Measurements from ENCODE around the gene TNFAIP8L3. TPM values are rescaled to one million over a fixed set of nuclear protein-coding genes. Genes with fewer than 3 reads are reported as not detected.

Gene TNFAIP8L3
- total and polyA plus RNA-seq, 7 donors: 0.52 to 47.3 (median 0.78) TPM

DNA sequence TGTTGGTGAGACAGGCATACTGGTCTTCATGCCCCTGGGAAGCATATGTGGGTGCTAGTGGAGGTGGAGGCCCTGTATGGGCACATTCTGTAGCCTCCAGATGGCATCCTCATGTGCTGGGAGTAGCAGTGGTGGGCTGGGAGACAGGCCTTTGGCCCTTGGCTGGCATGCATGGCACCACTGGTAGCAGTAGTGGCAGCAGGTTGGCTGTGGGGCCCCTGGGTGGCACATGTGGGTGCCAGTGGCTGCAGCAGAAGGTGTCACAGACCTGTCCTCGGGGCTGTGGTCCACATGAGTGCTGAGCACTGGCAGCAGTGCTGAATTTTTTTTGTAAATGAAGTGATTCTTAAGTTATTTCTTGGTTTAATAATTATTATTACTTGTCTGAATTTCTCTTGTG lies 71.2 kb downstream of the TNFAIP8L3 start:
- H3K9me3 ChIP-seq: peaks cover 5% of the 10 kb centered on the region
- H3K4me1 ChIP-seq: peaks cover 11% of the 10 kb centered on the region
- H3K4me3 ChIP-seq: no peak overlapping the region
- ATAC-seq (no peak), DNase-seq (no peak)
- intact Hi-C loops (cut with DNase I): no loop called here
- TF ChIP-seq, protein P1, sequence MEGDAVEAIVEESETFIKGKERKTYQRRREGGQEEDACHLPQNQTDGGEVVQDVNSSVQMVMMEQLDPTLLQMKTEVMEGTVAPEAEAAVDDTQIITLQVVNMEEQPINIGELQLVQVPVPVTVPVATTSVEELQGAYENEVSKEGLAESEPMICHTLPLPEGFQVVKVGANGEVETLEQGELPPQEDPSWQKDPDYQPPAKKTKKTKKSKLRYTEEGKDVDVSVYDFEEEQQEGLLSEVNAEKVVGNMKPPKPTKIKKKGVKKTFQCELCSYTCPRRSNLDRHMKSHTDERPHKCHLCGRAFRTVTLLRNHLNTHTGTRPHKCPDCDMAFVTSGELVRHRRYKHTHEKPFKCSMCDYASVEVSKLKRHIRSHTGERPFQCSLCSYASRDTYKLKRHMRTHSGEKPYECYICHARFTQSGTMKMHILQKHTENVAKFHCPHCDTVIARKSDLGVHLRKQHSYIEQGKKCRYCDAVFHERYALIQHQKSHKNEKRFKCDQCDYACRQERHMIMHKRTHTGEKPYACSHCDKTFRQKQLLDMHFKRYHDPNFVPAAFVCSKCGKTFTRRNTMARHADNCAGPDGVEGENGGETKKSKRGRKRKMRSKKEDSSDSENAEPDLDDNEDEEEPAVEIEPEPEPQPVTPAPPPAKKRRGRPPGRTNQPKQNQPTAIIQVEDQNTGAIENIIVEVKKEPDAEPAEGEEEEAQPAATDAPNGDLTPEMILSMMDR (IDR thresholded peaks at IDR 0.05): no peak
- H3K36me3 ChIP-seq (ENCODE audit: insufficient read depth in 1 of 2, low read depth in 1 of 2): no peaks in the 10 kb centered on the region
- 98 to 100% (median 100%) methylated on average over 1 of the region's 1 CpG for WGBS, 3 donors
- H3K27me3 ChIP-seq (ENCODE audit: insufficient read depth in 3 of 3, low read length in 2 of 3): no peaks in the 10 kb centered on the region
- H3K27ac ChIP-seq: no peak overlapping the region

GRCh38 chr15:51022206-51022605 lies 72.5 kb downstream of the TNFAIP8L3 start:
- peaks cover 11% of the 10 kb centered on the region for H3K4me1 ChIP-seq
- H3K27ac ChIP-seq: no peak overlapping the region
- H3K27me3 ChIP-seq (ENCODE audit: insufficient read depth in 3 of 3, low read length in 2 of 3): no peaks in the 10 kb centered on the region
- no peaks in the 10 kb centered on the region for H3K36me3 ChIP-seq (ENCODE audit: insufficient read depth in 1 of 2, low read depth in 1 of 2)
- TF ChIP-seq, protein P1 (IDR thresholded peaks at IDR 0.05): no peak
- peaks cover 5% of the 10 kb centered on the region for H3K9me3 ChIP-seq
- ATAC-seq (no peak), DNase-seq (no peak)
- intact Hi-C loops (cut with DNase I): no loop called here
- no peak overlapping the region for H3K4me3 ChIP-seq

DNA sequence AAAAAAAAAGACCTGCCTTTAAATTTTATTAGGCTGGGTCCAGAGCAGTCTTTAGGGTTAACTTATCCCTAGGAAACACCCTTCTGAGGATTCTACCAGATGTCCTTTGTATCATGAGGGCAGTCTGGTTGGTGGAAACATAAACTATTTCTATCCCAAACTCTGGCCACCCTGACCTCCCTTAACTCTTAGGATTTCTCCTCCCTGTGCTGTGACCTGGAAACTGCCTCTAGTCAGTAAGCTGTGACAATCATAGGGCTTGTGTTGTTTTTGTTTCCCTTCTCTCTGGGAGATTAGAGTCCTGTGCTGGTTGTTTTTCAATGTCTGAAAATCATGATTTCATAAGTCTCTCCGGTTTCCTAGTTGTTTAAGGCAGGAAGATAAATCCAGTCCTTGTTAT lies 78.1 kb downstream of the TNFAIP8L3 start:
- WGBS, 3 donors: 62 to 75% (median 71%) methylated on average over 1 of the region's 1 CpG
- H3K9me3 ChIP-seq: peaks cover 5% of the 10 kb centered on the region
- H3K36me3 ChIP-seq (ENCODE audit: insufficient read depth in 1 of 2, low read depth in 1 of 2): no peaks in the 10 kb centered on the region
- H3K27ac ChIP-seq: no peak overlapping the region
- TF ChIP-seq, protein P1 (IDR thresholded peaks at IDR 0.05): no peak
- DNase-seq: no peak
- H3K4me3 ChIP-seq: no peak overlapping the region
- H3K4me1 ChIP-seq: no peaks in the 10 kb centered on the region
- H3K27me3 ChIP-seq (ENCODE audit: insufficient read depth in 3 of 3, low read length in 2 of 3): no peaks in the 10 kb centered on the region
- no peak for ATAC-seq
- intact Hi-C loops (cut with DNase I): no loop called here

- DNase-seq (no peak), ATAC-seq (no peak)
- 34 to 56% (median 50%) methylated on average over 1 of the region's 1 CpG for WGBS, 3 donors
- no peaks in the 10 kb centered on the region for H3K9me3 ChIP-seq
- no peaks in the 10 kb centered on the region for H3K27me3 ChIP-seq (ENCODE audit: insufficient read depth in 3 of 3, low read length in 2 of 3)
- intact Hi-C loops (cut with DNase I): no loop called here
- TF ChIP-seq, protein P1 (IDR thresholded peaks at IDR 0.05): no peak
- H3K27ac ChIP-seq: no peak overlapping the region
- H3K4me3 ChIP-seq: no peak overlapping the region
- H3K4me1 ChIP-seq: no peaks in the 10 kb centered on the region
- peaks cover 0 to 8% of the 10 kb centered on the region in 2 donors for H3K36me3 ChIP-seq (ENCODE audit: insufficient read depth in 1 of 2, low read depth in 1 of 2)
Observed at GRCh38 chr15:51011212-51011611, 83.5 kb downstream of the TNFAIP8L3 start.

GRCh38 chr15:51007131-51007666 lies 87.5 kb downstream of the TNFAIP8L3 start:
- H3K9me3 ChIP-seq: no peaks in the 10 kb centered on the region
- DNase-seq (no peak), ATAC-seq (no peak)
- TF ChIP-seq, protein P1 (IDR thresholded peaks at IDR 0.05): no peak
- no peak overlapping the region for H3K4me3 ChIP-seq
- no peaks in the 10 kb centered on the region for H3K27me3 ChIP-seq (ENCODE audit: insufficient read depth in 3 of 3, low read length in 2 of 3)
- WGBS, 3 donors: 79 to 94% (median 92%) methylated on average over 4 of the region's 4 CpGs
- intact Hi-C loops (cut with DNase I): no loop called here
- H3K36me3 ChIP-seq (ENCODE audit: insufficient read depth in 1 of 2, low read depth in 1 of 2): peaks cover 0 to 46% of the 10 kb centered on the region in 2 donors
- no peak overlapping the region for H3K27ac ChIP-seq
- no peaks in the 10 kb centered on the region for H3K4me1 ChIP-seq

Measured in psoas muscle (tissue), 8 donors.